Measurements from ENCODE around the gene VSTM2A.
"Not testable (repeated sequence)": the region's sequence is repeated elsewhere in the genome, so short reads cannot be mapped to it uniquely, and the experiment has no call there.

VSTM2A gene, protein sequence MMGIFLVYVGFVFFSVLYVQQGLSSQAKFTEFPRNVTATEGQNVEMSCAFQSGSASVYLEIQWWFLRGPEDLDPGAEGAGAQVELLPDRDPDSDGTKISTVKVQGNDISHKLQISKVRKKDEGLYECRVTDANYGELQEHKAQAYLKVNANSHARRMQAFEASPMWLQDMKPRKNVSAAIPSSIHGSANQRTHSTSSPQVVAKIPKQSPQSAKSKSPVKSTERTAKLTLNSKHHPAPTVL

DNA sequence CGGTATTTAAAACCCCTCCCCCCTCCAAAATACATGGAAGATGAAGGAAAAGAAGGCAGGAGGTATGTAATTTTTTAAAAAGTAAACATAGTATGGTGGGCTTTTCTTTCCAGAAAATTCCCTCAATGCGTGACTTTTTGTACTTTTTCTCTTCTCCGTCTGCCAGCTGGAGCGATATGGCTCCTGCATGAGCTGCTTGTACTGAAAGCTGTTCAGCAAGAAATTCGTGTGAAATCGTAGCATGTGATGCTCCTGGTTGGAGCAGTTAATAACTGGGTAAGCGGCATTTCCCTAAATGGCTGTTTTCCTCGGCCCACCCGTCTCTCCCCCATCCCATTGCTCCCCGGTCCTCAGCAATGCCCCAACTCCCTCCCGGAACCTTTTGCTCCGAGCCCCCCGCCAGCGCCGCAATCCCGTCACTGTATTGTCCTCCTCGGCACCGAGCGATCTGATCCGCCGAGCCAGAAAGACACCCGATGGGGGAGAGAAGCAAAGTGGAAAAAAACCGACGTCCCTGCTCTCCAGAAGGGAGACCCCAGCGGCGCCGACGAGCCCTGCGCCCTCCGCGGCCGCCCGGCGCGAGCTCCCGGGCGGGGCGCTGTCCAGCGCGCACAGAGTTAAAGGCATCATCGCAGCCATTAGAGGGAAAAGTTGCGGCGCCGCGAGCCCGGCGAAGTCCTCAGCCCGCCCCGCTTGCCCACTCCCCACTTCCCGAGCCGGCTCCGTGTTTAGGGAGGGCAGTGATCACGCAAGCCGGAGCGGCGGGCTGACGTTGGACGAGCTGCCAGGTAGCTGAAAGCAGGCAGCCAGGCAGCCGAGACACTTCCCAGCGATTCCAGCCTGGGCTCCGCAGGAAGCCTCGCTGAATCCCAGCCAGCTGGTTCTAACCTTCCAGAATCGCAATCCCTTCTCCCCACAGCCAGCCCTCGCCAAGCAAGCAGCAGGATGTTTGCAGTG, at the start of gene VSTM2A:
VSTM2A (plus strand) TSS at position 707 of the 957 bp plus-strand sequence. CDS start 356 bp downstream, outside the sequence.
- peak; percentile 42 for DNase-seq
- in situ Hi-C loops (cut with HindIII; ENCODE audit: low pct_ligation_motif_present, low pct_unique_long_range_greater_than_20kb, low sequenced_read_pairs), result no loop called here

DNA sequence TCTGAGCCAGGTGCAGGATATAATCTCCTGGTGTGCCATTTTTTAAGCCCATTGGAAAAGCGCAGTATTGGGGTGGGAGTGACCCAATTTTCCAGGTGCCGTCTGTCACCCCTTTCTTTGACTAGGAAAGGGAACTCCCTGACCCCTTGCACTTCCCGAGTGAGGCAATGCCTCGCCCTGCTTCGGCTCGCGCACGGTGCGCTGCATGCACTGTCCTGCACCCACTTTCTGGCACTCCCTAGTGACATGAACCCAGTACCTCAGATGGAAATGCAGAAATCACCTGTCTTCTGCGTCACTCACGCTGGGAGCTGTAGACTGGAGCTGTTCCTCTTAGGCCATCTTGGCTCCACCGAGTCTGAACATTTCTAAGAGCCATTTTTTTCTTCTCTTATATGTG, 37.6 kb upstream of the VSTM2A start:
- in situ Hi-C loops (cut with HindIII; ENCODE audit: low pct_ligation_motif_present, low pct_unique_long_range_greater_than_20kb, low sequenced_read_pairs); DNase-seq: not testable (repeated sequence)

DNA sequence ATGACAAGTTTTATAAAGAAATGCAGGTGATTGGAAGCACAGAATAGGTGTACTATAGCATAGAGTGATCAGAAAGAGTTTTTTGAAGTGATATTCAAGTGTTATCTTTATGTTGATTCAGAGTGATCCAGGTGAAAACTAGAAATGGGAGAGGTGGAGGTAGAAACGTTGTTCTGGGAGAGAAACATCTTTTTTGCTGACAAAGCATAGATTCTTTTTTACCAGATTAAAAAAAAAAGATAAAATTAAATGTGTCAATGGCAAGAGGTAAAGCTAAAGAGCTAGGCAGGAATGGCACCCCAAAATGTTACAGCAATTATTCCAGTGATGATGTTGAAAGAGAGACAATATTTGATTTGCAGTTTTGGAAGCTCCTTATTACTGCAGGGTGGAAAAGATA, 12.6 kb upstream of the VSTM2A start:
- no peak for DNase-seq
- in situ Hi-C loops (cut with HindIII; ENCODE audit: low pct_ligation_motif_present, low pct_unique_long_range_greater_than_20kb, low sequenced_read_pairs), result no loop called here

DNA sequence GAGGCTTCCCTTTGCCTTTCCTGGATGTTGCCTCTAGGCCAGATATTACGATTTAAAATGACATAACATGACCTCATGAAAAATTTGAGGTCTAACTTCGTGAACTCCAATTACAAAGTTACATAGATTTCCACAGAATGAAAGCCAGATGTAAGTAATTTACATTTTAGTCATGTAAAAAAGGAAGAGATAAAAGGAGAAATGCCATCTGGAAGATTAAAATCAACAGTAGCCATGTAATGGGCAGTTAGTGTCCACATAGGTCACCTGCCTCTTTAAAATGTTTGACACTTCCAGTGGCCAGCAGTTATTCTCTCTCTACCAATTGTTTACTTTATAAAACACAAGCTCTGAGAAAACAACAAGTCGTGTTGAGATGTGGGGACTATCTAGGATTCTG, 4.1 kb upstream of the VSTM2A start:
- in situ Hi-C loops (cut with HindIII; ENCODE audit: low pct_ligation_motif_present, low pct_unique_long_range_greater_than_20kb, low sequenced_read_pairs), result no loop called here
- DNase-seq, result no peak

DNA sequence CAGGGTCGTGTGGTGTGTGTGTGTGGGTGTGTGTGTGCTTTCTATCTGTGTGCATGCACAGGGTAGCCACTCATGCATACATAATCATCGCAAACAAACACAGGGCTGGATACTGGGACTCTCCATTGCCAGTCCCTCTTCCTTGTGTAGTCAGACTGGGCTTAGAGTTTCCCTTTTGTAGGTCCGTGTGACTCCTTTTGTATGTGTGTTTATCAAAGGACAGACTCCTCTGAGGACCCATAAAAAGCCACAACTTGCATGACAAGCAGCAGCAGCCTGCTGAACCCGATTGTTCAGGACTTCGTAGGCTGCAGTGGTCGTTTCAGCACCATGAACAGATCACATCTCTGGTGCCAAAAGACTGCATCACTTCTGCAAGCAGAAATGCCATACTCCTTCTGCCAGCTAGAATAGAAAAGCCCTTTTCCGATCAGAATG, 895 bp downstream of the VSTM2A start:
- in situ Hi-C loops (cut with HindIII; ENCODE audit: low pct_ligation_motif_present, low pct_unique_long_range_greater_than_20kb, low sequenced_read_pairs), result no loop called here
- DNase-seq, result peak; percentile 57

DNA sequence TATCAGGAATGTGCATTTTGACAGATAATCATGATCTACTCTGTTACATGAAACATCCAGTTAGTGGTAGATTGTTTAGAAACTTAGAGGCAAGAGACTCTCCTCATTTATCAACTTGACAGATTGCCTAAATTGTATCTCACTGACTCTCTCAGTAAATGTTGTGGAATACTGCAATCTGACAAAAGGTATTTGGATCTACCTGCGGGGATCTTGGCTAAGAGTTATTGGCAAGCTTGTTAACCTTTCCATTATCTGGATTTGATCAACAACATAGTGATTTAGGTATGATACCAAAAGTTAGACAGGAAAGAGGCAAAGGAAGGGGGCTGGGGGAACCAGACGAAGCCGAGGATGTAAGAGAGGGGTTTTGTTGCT, 2.0 kb downstream of the VSTM2A start:
- no peak for DNase-seq
- in situ Hi-C loops (cut with HindIII; ENCODE audit: low pct_ligation_motif_present, low pct_unique_long_range_greater_than_20kb, low sequenced_read_pairs), result no loop called here

DNA sequence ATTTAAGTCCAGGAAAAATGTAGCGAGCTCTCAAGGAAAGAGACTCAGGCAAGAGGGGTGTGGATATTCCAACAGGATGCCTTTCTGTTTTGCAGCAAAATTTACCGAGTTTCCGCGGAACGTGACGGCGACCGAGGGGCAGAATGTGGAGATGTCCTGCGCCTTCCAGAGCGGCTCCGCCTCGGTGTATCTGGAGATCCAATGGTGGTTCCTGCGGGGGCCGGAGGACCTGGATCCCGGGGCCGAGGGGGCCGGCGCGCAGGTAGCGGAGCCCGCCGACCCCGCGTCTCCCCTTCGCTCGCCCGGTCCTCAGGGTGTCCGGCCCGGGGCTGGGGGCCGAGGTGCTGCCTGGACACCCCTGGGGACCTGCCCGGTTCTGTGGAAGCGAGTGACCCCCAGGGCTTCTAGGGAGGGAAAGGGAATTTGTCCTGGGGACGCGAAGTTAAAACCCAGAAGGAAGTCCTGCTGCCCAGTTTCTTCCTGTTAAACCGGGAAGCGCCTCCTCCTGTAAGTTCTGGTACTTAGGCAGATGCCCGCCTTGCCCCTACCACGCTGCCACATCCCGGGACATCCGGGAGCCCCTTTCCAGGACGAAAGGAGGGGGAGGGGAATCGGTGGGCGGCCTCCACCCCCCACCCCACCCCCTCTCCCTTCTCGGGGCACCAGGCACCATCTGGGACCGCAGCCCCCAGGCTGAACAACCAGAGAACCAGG, 2.5 kb downstream of the VSTM2A start:
- in situ Hi-C loops (cut with HindIII; ENCODE audit: low pct_ligation_motif_present, low pct_unique_long_range_greater_than_20kb, low sequenced_read_pairs), result no loop called here
- no peak for DNase-seq

DNA sequence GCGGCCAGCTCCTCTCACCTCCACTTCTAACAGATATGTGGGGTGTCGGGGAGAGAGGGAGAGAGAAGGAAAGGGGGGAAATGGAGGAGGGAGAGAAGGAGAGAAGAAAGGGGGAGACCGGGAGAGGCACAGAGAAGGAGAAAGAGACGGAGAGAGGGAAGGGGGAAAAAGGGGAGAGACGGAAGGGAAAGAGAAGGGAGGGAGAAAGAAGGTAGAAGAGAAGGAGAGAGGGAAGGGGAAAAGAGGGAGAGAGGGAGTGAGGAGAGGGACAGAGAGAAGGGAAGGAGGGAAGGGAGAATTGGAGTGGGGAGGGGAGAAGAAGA, 3.0 kb downstream of the VSTM2A start:
- DNase-seq, result no peak
- in situ Hi-C loops (cut with HindIII; ENCODE audit: low pct_ligation_motif_present, low pct_unique_long_range_greater_than_20kb, low sequenced_read_pairs), result no loop called here

DNA sequence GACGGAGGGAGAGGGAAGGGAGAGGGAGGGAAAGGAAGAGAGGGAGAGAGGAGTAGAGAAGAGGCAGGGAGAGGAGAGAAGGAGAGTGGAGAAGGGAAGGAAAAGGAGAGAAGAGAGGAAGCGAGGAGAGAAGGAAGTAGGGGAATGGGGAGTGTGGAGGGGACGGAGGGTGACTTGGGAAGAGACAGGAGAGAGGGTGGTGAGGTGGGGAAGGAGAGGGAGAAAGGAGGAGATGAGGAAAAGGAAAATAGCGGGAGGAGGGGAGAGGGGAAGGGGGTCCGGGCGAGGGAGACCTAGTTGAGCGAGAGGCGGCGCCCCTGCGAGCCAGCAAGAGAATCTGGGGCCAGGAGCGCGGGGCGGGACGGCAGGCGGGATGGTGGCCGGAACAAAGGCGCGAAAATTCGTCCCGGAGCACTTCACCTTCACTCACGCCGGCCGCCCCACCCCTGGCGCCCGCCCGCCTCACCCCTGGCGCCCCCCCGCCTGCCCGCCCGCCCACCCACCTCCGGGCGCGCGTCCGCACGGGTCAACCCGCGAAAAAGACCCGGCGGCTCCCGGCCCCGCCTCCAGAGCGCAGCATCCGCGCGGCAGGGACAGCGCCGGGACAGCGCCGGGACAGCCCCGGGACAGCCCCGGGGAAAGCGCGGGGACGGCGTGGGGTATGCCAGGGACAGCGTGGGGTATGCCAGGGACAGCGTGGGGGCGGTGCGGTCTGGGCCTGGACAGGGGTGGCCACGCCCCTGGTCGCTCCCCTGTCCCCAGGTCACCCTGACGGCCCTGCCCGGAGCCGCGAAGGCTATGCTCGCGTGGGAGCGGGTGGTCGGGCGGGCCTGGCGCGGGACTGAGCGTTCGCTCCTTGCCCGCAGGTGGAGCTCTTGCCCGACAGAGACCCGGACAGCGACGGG, 4.2 kb downstream of the VSTM2A start:
- in situ Hi-C loops (cut with HindIII; ENCODE audit: low pct_ligation_motif_present, low pct_unique_long_range_greater_than_20kb, low sequenced_read_pairs), result no loop called here
- peak; percentile 30 for DNase-seq

DNA sequence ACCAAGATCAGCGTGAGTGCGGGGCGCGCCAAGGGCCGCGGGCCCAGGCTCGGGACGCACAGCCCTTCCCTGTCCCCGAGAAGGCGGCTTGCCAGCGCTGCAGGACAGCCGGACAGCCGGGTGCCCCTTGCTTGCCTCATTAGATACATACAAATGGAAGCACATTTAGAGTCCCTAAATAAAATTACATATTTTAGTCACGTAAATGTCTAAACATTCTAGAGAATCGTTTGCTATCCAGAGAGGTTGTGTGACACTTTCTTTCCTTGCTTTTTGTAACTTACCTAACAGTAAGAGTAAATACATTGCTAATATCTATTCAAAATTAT, 4.8 kb downstream of the VSTM2A start:
- in situ Hi-C loops (cut with HindIII; ENCODE audit: low pct_ligation_motif_present, low pct_unique_long_range_greater_than_20kb, low sequenced_read_pairs), result no loop called here
- no peak for DNase-seq

DNA sequence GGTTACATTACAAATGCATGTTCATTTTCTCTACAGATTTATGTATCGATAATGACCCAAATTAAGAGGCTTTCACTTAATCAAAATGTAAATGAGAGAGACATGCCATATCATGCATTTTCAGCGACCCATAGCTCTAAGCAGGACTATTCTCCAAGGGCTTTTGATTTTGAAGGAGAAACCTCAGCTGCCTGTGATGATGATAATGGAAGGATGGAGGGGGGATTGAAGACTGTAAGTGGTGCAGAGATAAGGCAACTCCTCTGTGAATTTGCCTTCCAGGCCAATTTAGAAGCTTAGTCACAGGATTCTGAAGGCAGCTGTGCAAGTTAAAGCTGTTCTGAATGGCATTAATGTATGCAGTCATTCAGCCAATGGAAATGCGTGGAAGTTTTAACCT, 8.3 kb downstream of the VSTM2A start:
- in situ Hi-C loops (cut with HindIII; ENCODE audit: low pct_ligation_motif_present, low pct_unique_long_range_greater_than_20kb, low sequenced_read_pairs), result no loop called here
- no peak for DNase-seq

DNA sequence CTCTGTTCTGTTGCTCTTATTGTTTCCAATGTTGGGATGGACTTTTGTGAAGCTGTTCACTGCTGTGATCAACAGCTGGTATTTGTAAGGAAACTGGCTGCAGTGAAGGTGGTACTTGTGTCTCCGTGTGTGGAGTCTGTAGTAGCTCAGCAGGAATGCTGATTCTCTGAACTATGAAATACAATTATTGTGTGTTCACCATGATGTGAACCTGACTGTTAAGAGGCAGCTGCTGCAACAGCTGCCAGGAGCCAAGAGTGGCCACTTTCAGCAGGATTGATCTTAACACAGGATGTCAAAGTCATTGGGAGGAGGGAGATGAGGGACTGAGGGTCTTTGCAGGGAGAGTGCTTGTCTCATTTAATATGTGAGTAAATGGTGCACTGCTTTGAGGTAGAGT, 13.9 kb downstream of the VSTM2A start:
- no peak for DNase-seq
- in situ Hi-C loops (cut with HindIII; ENCODE audit: low pct_ligation_motif_present, low pct_unique_long_range_greater_than_20kb, low sequenced_read_pairs), result no loop called here

DNA sequence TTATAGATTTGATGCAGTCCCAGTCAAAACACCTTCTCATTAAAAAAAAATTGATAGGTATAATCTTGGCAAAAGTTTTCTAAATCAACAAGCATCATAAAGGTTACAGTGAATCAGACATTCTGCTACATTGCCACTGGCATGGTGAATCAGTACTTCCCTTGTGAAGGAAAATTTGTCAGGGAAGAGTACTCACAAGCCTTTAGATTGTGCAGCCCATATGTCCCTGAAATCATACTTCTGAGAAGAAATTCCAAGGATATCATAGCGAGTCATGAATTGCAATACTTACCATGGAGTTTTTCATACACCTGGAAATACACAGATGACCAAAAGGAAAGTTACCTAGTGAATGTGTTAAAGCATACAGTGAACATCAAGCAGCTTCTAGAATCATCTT, 17.2 kb downstream of the VSTM2A start:
- no peak for DNase-seq
- in situ Hi-C loops (cut with HindIII; ENCODE audit: low pct_ligation_motif_present, low pct_unique_long_range_greater_than_20kb, low sequenced_read_pairs), result no loop called here

DNA sequence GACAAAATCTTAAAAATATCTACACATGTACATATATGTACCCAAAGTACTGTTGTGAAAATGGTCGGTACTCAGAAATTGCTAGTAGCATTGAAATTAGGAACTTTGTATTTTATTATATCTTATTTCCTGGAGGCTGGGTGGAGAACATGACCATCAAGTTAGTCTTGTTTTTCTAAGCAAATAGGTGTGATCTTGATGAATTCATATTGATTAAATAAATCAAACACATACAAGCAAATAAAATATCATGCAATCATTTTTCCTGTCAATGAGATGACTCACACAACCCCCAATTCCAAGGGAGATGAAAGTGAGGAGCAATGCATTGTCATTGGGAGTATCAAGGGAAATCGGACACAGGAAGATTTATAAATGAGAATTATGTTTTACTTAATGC, 18.0 kb downstream of the VSTM2A start:
- no peak for DNase-seq
- in situ Hi-C loops (cut with HindIII; ENCODE audit: low pct_ligation_motif_present, low pct_unique_long_range_greater_than_20kb, low sequenced_read_pairs), result no loop called here

DNA sequence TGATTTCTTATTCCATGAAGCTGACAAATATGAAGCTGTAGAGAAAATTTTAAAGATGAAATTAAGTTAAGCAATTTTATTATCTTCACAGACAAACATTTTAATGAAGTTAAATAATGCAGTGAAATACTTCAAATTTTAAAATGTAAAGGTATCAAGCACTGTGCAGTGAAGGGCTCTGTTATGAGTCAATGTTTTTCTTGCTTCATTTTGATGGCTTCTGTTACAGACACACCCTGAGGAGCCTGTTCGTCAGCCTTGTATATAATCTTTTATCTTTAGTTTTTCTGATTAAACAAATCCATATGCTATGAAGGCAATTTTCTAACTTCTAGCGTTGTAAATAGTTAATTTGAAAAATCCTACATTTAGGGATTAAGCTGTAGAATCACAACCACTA, 18.5 kb downstream of the VSTM2A start:
- no peak for DNase-seq

DNA sequence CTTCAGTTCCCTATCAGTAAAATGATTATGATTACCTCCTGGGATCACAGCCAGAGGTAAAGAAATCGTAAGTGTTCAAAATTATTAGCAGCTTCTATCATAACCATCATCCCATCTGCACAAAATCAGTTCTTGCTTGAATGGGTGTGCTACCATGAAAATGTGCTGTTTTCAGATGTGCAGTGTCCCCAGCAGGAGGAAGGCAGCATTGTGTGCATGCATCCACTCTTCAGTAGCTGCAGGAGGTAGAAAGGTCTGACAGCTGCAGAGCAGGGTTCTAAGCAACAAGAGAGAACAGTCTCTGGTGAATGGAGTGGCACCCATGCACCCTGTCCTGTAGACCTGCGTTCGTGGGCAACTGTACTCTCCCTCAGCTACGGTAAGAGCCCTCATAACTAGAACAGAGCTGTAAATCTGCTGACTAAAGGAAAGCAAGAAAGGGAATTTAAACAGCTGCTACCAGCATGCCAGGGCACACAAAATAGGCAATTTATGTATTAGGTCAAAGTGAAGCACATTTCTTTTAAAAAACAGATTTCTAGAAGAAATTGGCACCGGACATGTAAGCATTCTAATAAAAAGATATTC, 21.2 kb downstream of the VSTM2A start:
- no peak for DNase-seq
- in situ Hi-C loops (cut with HindIII; ENCODE audit: low pct_ligation_motif_present, low pct_unique_long_range_greater_than_20kb, low sequenced_read_pairs), result no loop called here

More for the DNA sequence above, 18.5 kb downstream of the VSTM2A start:
- in situ Hi-C loops (cut with HindIII; ENCODE audit: low pct_ligation_motif_present, low pct_unique_long_range_greater_than_20kb, low sequenced_read_pairs), result no loop called here

DNA sequence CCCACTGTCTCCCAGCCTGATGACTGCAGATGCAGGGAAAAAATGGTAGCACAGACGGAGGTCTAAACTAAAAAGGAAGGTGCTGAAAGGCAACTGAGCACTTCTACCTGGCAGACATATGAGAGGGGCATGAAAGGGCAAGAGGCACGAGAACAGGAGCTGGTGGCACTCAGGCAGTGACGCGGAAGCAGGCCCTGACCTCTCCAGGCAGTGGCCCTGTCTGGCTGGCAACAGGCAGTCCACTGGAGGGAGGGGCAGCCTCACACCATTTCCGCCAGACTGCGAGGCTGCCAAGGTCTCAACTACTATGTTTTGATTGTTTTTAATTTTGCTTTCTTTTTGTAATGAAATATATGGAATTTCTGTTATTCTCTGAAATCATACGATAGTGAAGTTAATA, 23.3 kb downstream of the VSTM2A start:
- in situ Hi-C loops (cut with HindIII; ENCODE audit: low pct_ligation_motif_present, low pct_unique_long_range_greater_than_20kb, low sequenced_read_pairs), result no loop called here
- no peak for DNase-seq

DNA sequence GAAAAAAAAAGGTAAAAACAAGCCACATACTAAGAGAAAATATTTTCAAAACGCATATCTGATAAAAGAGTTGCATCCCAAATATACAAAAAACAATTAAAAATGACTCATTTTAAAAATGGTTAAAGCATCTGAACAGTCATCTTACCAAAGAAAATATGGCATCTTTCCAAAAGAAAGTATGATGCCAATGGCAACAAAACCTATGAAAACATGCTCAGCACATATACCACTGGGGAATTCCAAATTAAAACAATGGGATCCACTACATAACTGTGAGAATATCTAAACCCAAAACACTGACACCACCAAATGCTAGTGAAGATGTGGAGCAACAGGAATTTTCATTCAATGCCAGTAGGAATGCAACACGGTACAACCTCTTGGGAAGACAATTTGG, 39.3 kb downstream of the VSTM2A start:
- in situ Hi-C loops (cut with HindIII; ENCODE audit: low pct_ligation_motif_present, low pct_unique_long_range_greater_than_20kb, low sequenced_read_pairs), result no loop called here
- no peak for DNase-seq

All from ACHN (cell line).